HepG2 (cell line): ENCODE data around the gene ABCC10. TPM values are rescaled to one million over a fixed set of nuclear protein-coding genes. Genes with fewer than 3 reads are reported as not detected.

Experiments
- ATAC-seq: fragments of 200-7000 bp; cut with Tn5 transposase; 3 replicates; pipeline ENCODE4 v1.9.1; 2020; ENCODE audit warnings: mild to moderate bottlenecking, moderate library complexity
- BruUV-seq: library from RNA; stranded (reverse); fragments of 400-500 nt; replicated peaks from 2 replicates; lab custom pipeline; 2021; lab: Mats Ljungman, UMichigan
- CTCF ChIA-PET: fragments of 300-600 bp; formaldehyde crosslinking; extraction: SDS; loops from one replicate; lab custom pipeline; 2021; ENCODE audit warnings: low total read pairs, inconsistent platforms, low intra/inter-chr PET ratio; lab: Yijun Ruan, JAX
- POLR2A ChIA-PET: fragments of 350-600 bp; sonication (Branson Sonifier 250); formaldehyde crosslinking; loops from one replicate; lab custom pipeline; 2020; ENCODE audit warnings: antibody characterized with exemption, inconsistent platforms; lab: Yijun Ruan, JAX
- DNase-seq: peaks from one replicate; pipeline ENCODE4 v3.0.0-alpha.2; 2015; ENCODE audit warnings: low spot score
- FAIRE-seq: peaks from 3 replicates; lab custom pipeline; 2011; peaks lifted over from hg19 to GRCh38; lab: Jason Lieb, UNC
- H2AFZ ChIP-seq: one replicate; pipeline ENCODE4 v1.6.1; 2011; ENCODE audit warnings: low read length, inconsistent platforms
- H3K27ac ChIP-seq: fragments of 300-600 bp; 3 replicates; pipeline ENCODE4 v1.8.0; 2011; ENCODE audit warnings: mixed run types, mild to moderate bottlenecking, mixed read lengths, low read length, inconsistent platforms; ENCODE audit not compliant: insufficient read depth; ENCODE audit errors: extremely low read length
- H3K27me3 ChIP-seq, 2 experiments: fragments of 200-600 bp in 1 of 2; 2 replicates in 1 of 2; 3 replicates in 1 of 2; pipeline versions ENCODE4 v1.6.0 to v1.8.0; 2011; ENCODE audit warnings: low read length in 2 of 2, mild to moderate bottlenecking in 2 of 2, moderate library complexity in 2 of 2, inconsistent platforms in 1 of 2; ENCODE audit not compliant: insufficient read depth in 2 of 2, control insufficient read depth in 1 of 2
- H3K36me3 ChIP-seq, 2 experiments: fragments of 200-600 bp in 1 of 2; replicated peaks in 1 of 2; 2 replicates in 1 of 2; 3 replicates in 1 of 2; pipeline versions ENCODE4 v1.5.1 to v1.8.0; 2011; ENCODE audit warnings: low read length in 2 of 2, inconsistent platforms in 1 of 2; ENCODE audit not compliant: insufficient read depth in 2 of 2, control insufficient read depth in 1 of 2
- H3K4me1 ChIP-seq: 2 replicates; pipeline ENCODE4 v1.5.1; 2012; ENCODE audit warnings: low read length, inconsistent platforms; ENCODE audit not compliant: insufficient read depth
- H3K4me2 ChIP-seq: 2 replicates; pipeline ENCODE4 v1.6.0; 2011; ENCODE audit warnings: low read depth, low read length, inconsistent platforms
- H3K4me3 ChIP-seq, 3 experiments: fragments of 200-600 bp in 1 of 3; sonication (generic), shearing (Covaris generic) in 1 of 3; replicated peaks in 1 of 3; 2 replicates each; pipeline ENCODE4 v1.5.1; 2011 to 2016; ENCODE audit warnings: low read length in 3 of 3, inconsistent platforms in 2 of 3, low read depth in 2 of 3, mild to moderate bottlenecking in 2 of 3, control low read depth in 1 of 3, mixed read lengths in 1 of 3; ENCODE audit not compliant: insufficient read depth in 1 of 3
- H3K79me2 ChIP-seq: one replicate; pipeline ENCODE4 v1.6.1; 2011; ENCODE audit warnings: low read length, inconsistent platforms; ENCODE audit not compliant: insufficient read depth
- H3K9ac ChIP-seq: 2 replicates; pipeline ENCODE4 v1.6.0; 2011; ENCODE audit warnings: mild to moderate bottlenecking, low read depth, low read length, inconsistent platforms; ENCODE audit not compliant: insufficient read depth
- H3K9me3 ChIP-seq: 2 replicates; pipeline ENCODE4 v1.5.1; 2012; ENCODE audit warnings: mild to moderate bottlenecking, low read length
- H4K20me1 ChIP-seq: 2 replicates; pipeline ENCODE4 v1.6.0; 2011; ENCODE audit warnings: inconsistent platforms, mild to moderate bottlenecking, low read length, moderate library complexity; ENCODE audit not compliant: insufficient read depth
- ARNT2 ChIP-seq: sonication (generic); formaldehyde crosslinking; IDR thresholded peaks from 2 replicates; pipeline ENCODE4 v1.8.0; 2022; ENCODE audit warnings: mild to moderate bottlenecking, low read depth, missing genetic modification reagents, moderate library complexity
- PAWR ChIP-seq: sonication (generic); formaldehyde crosslinking; IDR thresholded peaks from 2 replicates; pipeline ENCODE4 v1.4.0; 2020; ENCODE audit warnings: missing genetic modification reagents, mild to moderate bottlenecking, borderline replicate concordance
- PHF8 ChIP-seq: sonication (generic); formaldehyde crosslinking; IDR thresholded peaks from 2 replicates; pipeline ENCODE4 v1.5.0; 2020; ENCODE audit warnings: missing genetic modification reagents
- POLR2A ChIP-seq, 2 experiments: IDR thresholded peaks; 2 replicates each; pipeline ENCODE4 v1.6.1; 2011; ENCODE audit warnings: low read depth in 2 of 2, low read length in 2 of 2, mild to moderate bottlenecking in 1 of 2, moderate library complexity in 1 of 2; ENCODE audit not compliant: insufficient read depth in 1 of 2
- POLR2G ChIP-seq: fragments of 200-400 bp; formaldehyde crosslinking; IDR thresholded peaks from 2 replicates; pipeline ENCODE4 v1.6.1; 2018; ENCODE audit warnings: mild to moderate bottlenecking, low read depth, low read length, moderate library complexity
- SOX6 ChIP-seq, 2 experiments: fragments of 450-650 bp in 1 of 2; sonication (generic) in 1 of 2; formaldehyde crosslinking in 1 of 2; IDR thresholded peaks; 2 replicates each; pipeline versions ENCODE4 v1.4.0 to v1.6.1; 2017 to 2020; ENCODE audit warnings: antibody characterized with exemption in 1 of 2, mild to moderate bottlenecking in 1 of 2, missing genetic modification reagents in 1 of 2
- ZNF234 ChIP-seq: sonication (generic); formaldehyde crosslinking; conservative IDR thresholded peaks from 2 replicates; pipeline ENCODE4 v1.5.1; 2020; ENCODE audit warnings: mild to moderate bottlenecking, missing genetic modification reagents
- ZNF510 ChIP-seq: sonication (generic); formaldehyde crosslinking; IDR thresholded peaks from 2 replicates; pipeline ENCODE4 v1.4.0; 2020; ENCODE audit warnings: low read depth, mild to moderate bottlenecking, missing genetic modification reagents
- ZNF614 ChIP-seq: IDR thresholded peaks from 2 replicates; pipeline ENCODE4 v1.6.1; 2018; ENCODE audit warnings: missing biosample characterization, missing genetic modification reagents, inconsistent platforms, borderline replicate concordance
- ZNF615 ChIP-seq: sonication (generic); formaldehyde crosslinking; IDR thresholded peaks from 2 replicates; pipeline ENCODE4 v1.5.0; 2020; ENCODE audit warnings: mild to moderate bottlenecking, missing genetic modification reagents, borderline replicate concordance
- ZNF674 ChIP-seq: sonication (generic); formaldehyde crosslinking; IDR thresholded peaks from 2 replicates; pipeline ENCODE4 v1.5.0; 2020; ENCODE audit warnings: low read depth, mild to moderate bottlenecking, missing genetic modification reagents
- WGBS: methylation state at CpG from one replicate; pipeline ENCODE4 v1.1.6; 2017; ENCODE audit warnings: low lambda C conversion rate; 5-methylcytosine and 5-hydroxymethylcytosine counted together
- in situ Hi-C: cut with HindIII; loops from 2 replicates; pipeline ENCODE4 v1.10.0; 2017; ENCODE audit warnings: low pct_unique_long_range_greater_than_20kb; ENCODE audit not compliant: extremely low pct_ligation_motif_present
- intact Hi-C: fragments of 100-400 bp; cut with micrococcal nuclease; formaldehyde crosslinking; loops from one replicate; pipeline ENCODE4 v1.10.0; 2022; ENCODE audit not compliant: unreplicated experiment
- polyA plus RNA-seq, 8 experiments: library from polyadenylated mRNA; depleted of rRNA in 3 of 8; stranded (reverse) in 7 of 8; unstranded in 1 of 8; fragments of >200 nt; fragmentation: Illumina TruSeq in 4 of 8; extraction: Trizol in 4 of 8; gene quantifications; 2 replicates each; pipeline versions ENCODE4 v1.2.1 to v1.2.3, GENCODE V29; 2011 to 2016; ENCODE audit warnings: low read depth in 4 of 8, missing spikeins in 1 of 8, mixed read lengths in 1 of 8; ENCODE audit not compliant: insufficient read depth in 1 of 8
- total RNA-seq, 5 experiments: library from RNA; depleted of rRNA; stranded (reverse); fragments of >200 nt; fragmentation: Illumina TruSeq; extraction: Trizol; gene quantifications; 2 replicates each; pipeline ENCODE4 v1.2.3, GENCODE V29; 2016; ENCODE audit warnings: low read depth in 1 of 5
- TF ChIP-seq, protein P1 (sequence below): fragments of 450-650 bp; IDR thresholded peaks from 2 replicates; pipeline ENCODE4 v1.6.1; 2017
- TF ChIP-seq, protein P2 (sequence below): sonication (generic); formaldehyde crosslinking; IDR thresholded peaks from 2 replicates; pipeline ENCODE4 v1.5.0; 2020; ENCODE audit warnings: missing genetic modification reagents
- TF ChIP-seq, protein P3 (sequence below): sonication (generic); formaldehyde crosslinking; IDR thresholded peaks from 2 replicates; pipeline ENCODE4 v1.9.0; 2021; ENCODE audit warnings: missing genetic modification reagents, borderline replicate concordance
- TF ChIP-seq, protein P4 (sequence below): sonication (generic); formaldehyde crosslinking; IDR thresholded peaks from 2 replicates; pipeline ENCODE4 v1.4.0; 2020; ENCODE audit warnings: mild to moderate bottlenecking, missing genetic modification reagents

The ABCC10 gene
- total and polyA plus RNA-seq, 2 of the 13 experiments (the other 11 are each of a cell fraction or from before 2014, with no cell fraction given) = 16.0 to 24.3 TPM

DNA sequence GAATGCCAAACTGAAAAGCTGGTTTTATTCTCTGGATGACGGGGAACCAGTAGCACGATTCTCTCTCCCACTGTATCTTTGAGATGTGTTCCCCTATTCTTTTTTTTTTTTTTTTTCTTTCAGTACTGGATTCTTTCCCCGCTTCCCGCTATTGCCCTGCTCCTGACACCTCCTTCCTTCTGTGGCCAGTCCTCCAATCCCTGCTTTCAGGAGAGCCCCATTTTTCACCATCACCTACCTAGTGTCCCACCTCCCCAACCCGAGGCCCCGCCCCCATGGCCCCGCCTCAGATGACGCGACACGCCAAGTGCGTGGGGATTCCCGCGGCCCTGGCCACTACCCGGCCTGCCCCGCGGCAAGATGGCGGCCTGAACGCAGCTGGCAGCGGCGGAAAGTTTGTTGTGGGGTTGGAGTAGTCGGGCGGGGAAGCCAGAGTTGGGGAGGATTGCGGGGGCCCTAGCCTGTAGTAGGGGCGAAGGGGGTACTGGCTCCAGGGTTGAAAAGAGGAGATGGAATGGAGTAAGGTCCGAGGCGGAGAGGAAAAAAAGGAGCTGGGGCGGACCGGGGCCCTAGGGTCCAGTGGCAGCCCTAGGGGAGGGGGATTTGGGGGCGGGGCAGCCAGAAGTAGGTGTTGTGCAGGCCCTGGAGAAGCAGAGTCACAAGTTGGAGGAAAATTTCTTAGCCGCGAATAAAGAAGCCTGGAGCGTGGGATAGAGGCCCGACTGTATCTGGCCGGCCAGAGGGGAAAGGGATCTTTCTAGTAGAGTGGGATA lies 50.1 kb downstream of the ABCC10 start, which contains the start of gene TJAP1:
Gene TJAP1 (plus strand): TSS at position 336 of the 773 bp plus-strand sequence. CDS start 21,432 bp downstream, outside the sequence.
- H3K9me3 ChIP-seq = no peaks in the 10 kb centered on the region
- H2AFZ ChIP-seq = peak within 1 kb of the TSS; percentile 99
- CTCF ChIA-PET = no interaction called here
- H3K4me2 ChIP-seq = peak within 1 kb of the TSS; percentile 99
- POLR2A ChIA-PET = interaction anchor here (0.7 to 6.5 kb wide), 16 partner anchors 9 to 493 kb away, joined by 3 to 141 read pairs (median 5); partner anchors contain the start of genes ABCC10, CUL9, DLK2 and LRRC73
- peaks cover 53% of the 10 kb centered on the region for H3K4me1 ChIP-seq
- under 1% methylated on average over 34 of the region's 34 CpGs for WGBS
- H3K4me3 ChIP-seq = peak within 1 kb of the TSS; percentile 78 to 97 (median 81)
- no peaks in the 10 kb centered on the region; a peak in 1 of 5 replicates for H3K36me3 ChIP-seq
- no peak for FAIRE-seq
- H3K79me2 ChIP-seq = peaks cover 39% of the 10 kb centered on the region
- intact Hi-C loops (loop anchor here (2.0 kb wide), 1 partner anchor 13 kb away; no protein-coding TSS in a partner anchor), in situ Hi-C loops (no loop called here)
- peak; percentile 99 for ATAC-seq
- H3K27me3 ChIP-seq = no peaks in the 10 kb centered on the region; a peak in 1 of 5 replicates
- peak within 1 kb of the TSS; percentile 62 for H3K27ac ChIP-seq
- no TSS peak for BruUV-seq
- peak; percentile 80 for DNase-seq
- peak within 1 kb of the TSS; percentile 89 for H3K9ac ChIP-seq
- H4K20me1 ChIP-seq = no peaks in the 10 kb centered on the region
- TF ChIP-seq, protein P1, sequence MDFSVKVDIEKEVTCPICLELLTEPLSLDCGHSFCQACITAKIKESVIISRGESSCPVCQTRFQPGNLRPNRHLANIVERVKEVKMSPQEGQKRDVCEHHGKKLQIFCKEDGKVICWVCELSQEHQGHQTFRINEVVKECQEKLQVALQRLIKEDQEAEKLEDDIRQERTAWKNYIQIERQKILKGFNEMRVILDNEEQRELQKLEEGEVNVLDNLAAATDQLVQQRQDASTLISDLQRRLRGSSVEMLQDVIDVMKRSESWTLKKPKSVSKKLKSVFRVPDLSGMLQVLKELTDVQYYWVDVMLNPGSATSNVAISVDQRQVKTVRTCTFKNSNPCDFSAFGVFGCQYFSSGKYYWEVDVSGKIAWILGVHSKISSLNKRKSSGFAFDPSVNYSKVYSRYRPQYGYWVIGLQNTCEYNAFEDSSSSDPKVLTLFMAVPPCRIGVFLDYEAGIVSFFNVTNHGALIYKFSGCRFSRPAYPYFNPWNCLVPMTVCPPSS = no peak
- TF ChIP-seq POLR2G (peak; percentile 96), PHF8 (peak; percentile 89), ARNT2 (peak; percentile 76; the same call in 1 of the 2 replicates), ZNF614 (CRISPR knock-in tag) (peak; percentile 69; the same call in 1 of the 2 replicates), ZNF674 (no peak), PAWR (0 out of 2 replicates have a peak, but pooled peaks have one; percentile 67), ZNF234 (CRISPR knock-in tag) (no peak), POLR2A (IDR thresholded peaks at IDR 0.05; ENCODE audit: insufficient read depth in 1 of 2, low read depth in 2 of 2, low read length in 2 of 2) (peak; percentile 75 to 88), ZNF615 (CRISPR knock-in tag) (peak; percentile 66; the same call in 1 of the 2 replicates), SOX6 (IDR thresholded peaks at IDR 0.05) (no peak), SOX6 (CRISPR knock-in tag; IDR thresholded peaks at IDR 0.05) (peak; percentile 35; the same call in 1 of the 2 replicates), ZNF510 (peak; percentile 93; the same call in 1 of the 2 replicates)
- TF ChIP-seq, protein P2, sequence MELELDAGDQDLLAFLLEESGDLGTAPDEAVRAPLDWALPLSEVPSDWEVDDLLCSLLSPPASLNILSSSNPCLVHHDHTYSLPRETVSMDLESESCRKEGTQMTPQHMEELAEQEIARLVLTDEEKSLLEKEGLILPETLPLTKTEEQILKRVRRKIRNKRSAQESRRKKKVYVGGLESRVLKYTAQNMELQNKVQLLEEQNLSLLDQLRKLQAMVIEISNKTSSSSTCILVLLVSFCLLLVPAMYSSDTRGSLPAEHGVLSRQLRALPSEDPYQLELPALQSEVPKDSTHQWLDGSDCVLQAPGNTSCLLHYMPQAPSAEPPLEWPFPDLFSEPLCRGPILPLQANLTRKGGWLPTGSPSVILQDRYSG (CRISPR knock-in tag) = no peak
- TF ChIP-seq, protein P3, sequence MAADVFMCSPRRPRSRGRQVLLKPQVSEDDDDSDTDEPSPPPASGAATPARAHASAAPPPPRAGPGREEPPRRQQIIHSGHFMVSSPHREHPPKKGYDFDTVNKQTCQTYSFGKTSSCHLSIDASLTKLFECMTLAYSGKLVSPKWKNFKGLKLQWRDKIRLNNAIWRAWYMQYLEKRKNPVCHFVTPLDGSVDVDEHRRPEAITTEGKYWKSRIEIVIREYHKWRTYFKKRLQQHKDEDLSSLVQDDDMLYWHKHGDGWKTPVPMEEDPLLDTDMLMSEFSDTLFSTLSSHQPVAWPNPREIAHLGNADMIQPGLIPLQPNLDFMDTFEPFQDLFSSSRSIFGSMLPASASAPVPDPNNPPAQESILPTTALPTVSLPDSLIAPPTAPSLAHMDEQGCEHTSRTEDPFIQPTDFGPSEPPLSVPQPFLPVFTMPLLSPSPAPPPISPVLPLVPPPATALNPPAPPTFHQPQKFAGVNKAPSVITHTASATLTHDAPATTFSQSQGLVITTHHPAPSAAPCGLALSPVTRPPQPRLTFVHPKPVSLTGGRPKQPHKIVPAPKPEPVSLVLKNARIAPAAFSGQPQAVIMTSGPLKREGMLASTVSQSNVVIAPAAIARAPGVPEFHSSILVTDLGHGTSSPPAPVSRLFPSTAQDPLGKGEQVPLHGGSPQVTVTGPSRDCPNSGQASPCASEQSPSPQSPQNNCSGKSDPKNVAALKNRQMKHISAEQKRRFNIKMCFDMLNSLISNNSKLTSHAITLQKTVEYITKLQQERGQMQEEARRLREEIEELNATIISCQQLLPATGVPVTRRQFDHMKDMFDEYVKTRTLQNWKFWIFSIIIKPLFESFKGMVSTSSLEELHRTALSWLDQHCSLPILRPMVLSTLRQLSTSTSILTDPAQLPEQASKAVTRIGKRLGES (CRISPR knock-in tag) = no peak
- TF ChIP-seq, protein P4, sequence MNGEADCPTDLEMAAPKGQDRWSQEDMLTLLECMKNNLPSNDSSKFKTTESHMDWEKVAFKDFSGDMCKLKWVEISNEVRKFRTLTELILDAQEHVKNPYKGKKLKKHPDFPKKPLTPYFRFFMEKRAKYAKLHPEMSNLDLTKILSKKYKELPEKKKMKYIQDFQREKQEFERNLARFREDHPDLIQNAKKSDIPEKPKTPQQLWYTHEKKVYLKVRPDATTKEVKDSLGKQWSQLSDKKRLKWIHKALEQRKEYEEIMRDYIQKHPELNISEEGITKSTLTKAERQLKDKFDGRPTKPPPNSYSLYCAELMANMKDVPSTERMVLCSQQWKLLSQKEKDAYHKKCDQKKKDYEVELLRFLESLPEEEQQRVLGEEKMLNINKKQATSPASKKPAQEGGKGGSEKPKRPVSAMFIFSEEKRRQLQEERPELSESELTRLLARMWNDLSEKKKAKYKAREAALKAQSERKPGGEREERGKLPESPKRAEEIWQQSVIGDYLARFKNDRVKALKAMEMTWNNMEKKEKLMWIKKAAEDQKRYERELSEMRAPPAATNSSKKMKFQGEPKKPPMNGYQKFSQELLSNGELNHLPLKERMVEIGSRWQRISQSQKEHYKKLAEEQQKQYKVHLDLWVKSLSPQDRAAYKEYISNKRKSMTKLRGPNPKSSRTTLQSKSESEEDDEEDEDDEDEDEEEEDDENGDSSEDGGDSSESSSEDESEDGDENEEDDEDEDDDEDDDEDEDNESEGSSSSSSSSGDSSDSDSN = peak; percentile 44
